SK-N-SH (cell line): ENCODE measurements around the gene TPH1. TPM values are rescaled to one million over a fixed set of nuclear protein-coding genes. Genes with fewer than 3 reads are reported as not detected.

Experiments
- CTCF ChIA-PET: fragments of 300-600, 350-600 bp; formaldehyde crosslinking; extraction: SDS; loops from one replicate; lab custom pipeline; 2021; lab: Yijun Ruan, JAX
- POLR2A ChIA-PET: fragments of 350-600 bp; sonication (Branson Sonifier 250); formaldehyde crosslinking; extraction: SDS; loops from one replicate; lab custom pipeline; 2020; ENCODE audit warnings: antibody characterized with exemption, inconsistent platforms; lab: Yijun Ruan, JAX
- DNase-seq: peaks from one replicate; pipeline ENCODE4 v3.0.0; 2012
- H2AFZ ChIP-seq: fragments of 200-600 bp; sonication (generic); 2 replicates; pipeline ENCODE4 v1.8.1; 2016; ENCODE audit warnings: antibody characterized with exemption, mild to moderate bottlenecking, low read depth
- H3F3A ChIP-seq: fragments of 200-600 bp; sonication (generic); replicated peaks from 2 replicates; pipeline ENCODE3; 2016; ENCODE audit warnings: antibody characterized with exemption, mild to moderate bottlenecking; ENCODE audit not compliant: insufficient read depth
- H3K27ac ChIP-seq, 2 experiments: fragments of 200-500 bp in 1 of 2; fragments of 200-600 bp in 1 of 2; sonication (Bioruptor generic) in 1 of 2; sonication (generic), shearing (Covaris generic) in 1 of 2; 2 replicates each; pipeline versions ENCODE4 v1.5.1 to v1.6.1; 2014 to 2016; ENCODE audit warnings: low read depth in 2 of 2, inconsistent platforms in 1 of 2, low read length in 1 of 2, mild to moderate bottlenecking in 1 of 2, mixed read lengths in 1 of 2
- H3K27me3 ChIP-seq: fragments of 200-600 bp; sonication (generic), shearing (Covaris generic); 2 replicates; pipeline ENCODE4 v1.6.1; 2016; ENCODE audit warnings: mixed run types; ENCODE audit not compliant: insufficient read depth
- H3K36me3 ChIP-seq, 2 experiments: fragments of 200-500 bp in 1 of 2; fragments of 200-600 bp in 1 of 2; sonication (Bioruptor generic) in 1 of 2; sonication (generic) in 1 of 2; replicated peaks in 1 of 2; 2 replicates each; pipeline versions ENCODE3 to v1.5.1; 2014 to 2016; ENCODE audit warnings: low read length in 1 of 2, mild to moderate bottlenecking in 1 of 2; ENCODE audit not compliant: insufficient read depth in 2 of 2, control insufficient read depth in 1 of 2
- H3K4me1 ChIP-seq, 2 experiments: fragments of 200-500 bp in 1 of 2; fragments of 200-600 bp in 1 of 2; sonication (Bioruptor generic) in 1 of 2; sonication (generic), shearing (Covaris generic) in 1 of 2; 2 replicates each; pipeline versions ENCODE4 v1.5.1 to v1.6.1; 2014 to 2016; ENCODE audit warnings: low read depth in 1 of 2, low read length in 1 of 2, mixed run types in 1 of 2; ENCODE audit not compliant: insufficient read depth in 2 of 2, control insufficient read depth in 1 of 2
- H3K4me2 ChIP-seq: fragments of 200-600 bp; sonication (generic), shearing (Covaris generic); 2 replicates; pipeline ENCODE4 v1.6.1; 2017; ENCODE audit warnings: mixed run types
- H3K4me3 ChIP-seq, 2 experiments: fragments of 200-500 bp in 1 of 2; fragments of 200-600 bp in 1 of 2; sonication (Bioruptor generic) in 1 of 2; sonication (generic), shearing (Covaris generic) in 1 of 2; 2 replicates each; pipeline versions ENCODE4 v1.5.1 to v1.8.1; 2014 to 2016; ENCODE audit warnings: low read depth in 2 of 2, inconsistent platforms in 1 of 2, low read length in 1 of 2, mild to moderate bottlenecking in 1 of 2, mixed read lengths in 1 of 2, moderate library complexity in 1 of 2
- H3K79me2 ChIP-seq: fragments of 200-600 bp; sonication (generic); 2 replicates; pipeline ENCODE4 v1.8.1; 2017; ENCODE audit warnings: mild to moderate bottlenecking; ENCODE audit not compliant: insufficient read depth
- H3K9ac ChIP-seq: fragments of 200-600 bp; sonication (generic); 2 replicates; pipeline ENCODE4 v1.6.1; 2017; ENCODE audit warnings: mixed run types
- H3K9me2 ChIP-seq: fragments of 200-600 bp; sonication (generic); 2 replicates; pipeline ENCODE4 v1.6.1; 2017; ENCODE audit warnings: mixed run types
- H3K9me3 ChIP-seq: fragments of 200-600 bp; sonication (generic); 2 replicates; pipeline ENCODE4 v1.6.1; 2017; ENCODE audit warnings: mixed run types, mild to moderate bottlenecking, moderate library complexity
- H4K20me1 ChIP-seq: fragments of 200-600 bp; sonication (generic); 2 replicates; pipeline ENCODE4 v1.6.1; 2017; ENCODE audit warnings: mild to moderate bottlenecking, mixed run types; ENCODE audit not compliant: insufficient read depth
- CHD2 ChIP-seq: fragments of 150-350 bp; IDR thresholded peaks from 2 replicates; pipeline ENCODE4 v1.6.1; 2018; ENCODE audit warnings: low read length; ENCODE audit not compliant: partially characterized antibody
- ELF1 ChIP-seq: IDR thresholded peaks from 2 replicates; pipeline ENCODE4 v1.4.0; 2012
- EP300 ChIP-seq, 2 experiments: IDR thresholded peaks; 2 replicates each; pipeline versions ENCODE4 v1.4.0 to v1.6.1; 2012; ENCODE audit warnings: borderline replicate concordance in 1 of 2, low read depth in 1 of 2, low read length in 1 of 2
- EZH2phosphoT487 ChIP-seq: fragments of 200-600 bp; sonication (generic); IDR thresholded peaks from 2 replicates; pipeline ENCODE4 v1.6.1; 2017; ENCODE audit warnings: low read depth, mixed run types, mild to moderate bottlenecking, antibody characterized with exemption, moderate library complexity, borderline replicate concordance
- FOSL2 ChIP-seq: IDR thresholded peaks from 2 replicates; pipeline ENCODE4 v1.4.0; 2012; ENCODE audit warnings: low read depth, mild to moderate bottlenecking, moderate library complexity, borderline replicate concordance
- FOXJ3 ChIP-seq: sonication (generic); formaldehyde crosslinking; IDR thresholded peaks from 2 replicates; pipeline ENCODE4 v1.5.1; 2020; ENCODE audit warnings: mild to moderate bottlenecking, missing genetic modification reagents
- GATA2 ChIP-seq: sonication (generic); formaldehyde crosslinking; IDR thresholded peaks from 2 replicates; pipeline ENCODE4 v1.5.0; 2020; ENCODE audit warnings: mild to moderate bottlenecking, missing genetic modification reagents
- JUND ChIP-seq: IDR thresholded peaks from 2 replicates; pipeline ENCODE4 v1.4.0; 2012
- MEF2A ChIP-seq: IDR thresholded peaks from 2 replicates; pipeline ENCODE4 v1.4.0; 2012; ENCODE audit warnings: low read depth, borderline replicate concordance
- NRF1 ChIP-seq: IDR thresholded peaks from 2 replicates; pipeline ENCODE4 v1.6.1; 2012; ENCODE audit warnings: low read depth, mild to moderate bottlenecking, low read length
- RCOR1 ChIP-seq: fragments of 150-350 bp; IDR thresholded peaks from 2 replicates; pipeline ENCODE4 v1.6.1; 2017; ENCODE audit warnings: antibody characterized with exemption, low read length
- RFX5 ChIP-seq: IDR thresholded peaks from 2 replicates; pipeline ENCODE4 v1.6.1; 2012; ENCODE audit warnings: mild to moderate bottlenecking, improper control_type of control experiment, low read length
- SMC3 ChIP-seq: IDR thresholded peaks from 2 replicates; pipeline ENCODE4 v1.6.1; 2012; ENCODE audit warnings: low read depth, low read length, improper control_type of control experiment
- TCF12 ChIP-seq: IDR thresholded peaks from 2 replicates; pipeline ENCODE4 v1.4.0; 2012
- YY1 ChIP-seq: IDR thresholded peaks from 2 replicates; pipeline ENCODE4 v1.4.0; 2012; ENCODE audit warnings: low read depth, mild to moderate bottlenecking
- WGBS: methylation state at CpG from one replicate; pipeline ENCODE4 v1.1.6; 2017; ENCODE audit warnings: low lambda C conversion rate; 5-methylcytosine and 5-hydroxymethylcytosine counted together
- polyA plus RNA-seq, 3 experiments: library from polyadenylated mRNA; depleted of rRNA; stranded (reverse); fragments of >200 nt; gene quantifications; 2 replicates each; pipeline ENCODE4 v1.2.3, GENCODE V29; 2012
- TF ChIP-seq, protein P1 (sequence below): IDR thresholded peaks from 2 replicates; pipeline ENCODE4 v1.4.0; 2012; ENCODE audit warnings: low read depth, borderline replicate concordance
- TF ChIP-seq, protein P2 (sequence below): fragments of 200-600 bp; sonication (generic); IDR thresholded peaks from 2 replicates; pipeline ENCODE4 v1.6.1; 2017; ENCODE audit warnings: antibody characterized with exemption, mild to moderate bottlenecking, moderate library complexity
- TF ChIP-seq, protein P3 (sequence below): IDR thresholded peaks from 2 replicates; pipeline ENCODE4 v1.6.1; 2012; ENCODE audit warnings: mild to moderate bottlenecking, low read depth, low read length, moderate library complexity

Gene TPH1
- polyA plus RNA-seq, 1 of the 3 experiments (the other 2 are of a cell fraction) = 0.03 TPM

- 74% methylated on average over 2 of the region's 2 CpGs for WGBS
- Histone ChIP-seq H3K9ac (no peak overlapping the region), H3F3A (no peaks in the 10 kb centered on the region), H3K27ac (no peak overlapping the region), H3K27me3 (no peaks in the 10 kb centered on the region), H3K4me1 (no peaks in the 10 kb centered on the region), H3K4me2 (no peak overlapping the region), H2AFZ (no peak overlapping the region), H3K79me2 (no peaks in the 10 kb centered on the region), H4K20me1 (no peaks in the 10 kb centered on the region), H3K36me3 (no peaks in the 10 kb centered on the region), H3K9me2 (no peaks in the 10 kb centered on the region), H3K9me3 (no peaks in the 10 kb centered on the region), H3K4me3 (no peak overlapping the region)
- ChIA-PET POLR2A (no interaction called here), CTCF (interaction anchor here (1.0 kb wide), 2 partner anchors 21 to 39 kb away, joined by 3 read pairs; partner anchors contain the start of gene TPH1)
- no peak for TF ChIP-seq EP300 (IDR thresholded peaks at IDR 0.05; ENCODE audit: borderline replicate concordance in 1 of 2, low read depth in 1 of 2, low read length in 1 of 2)
- no peak for TF ChIP-seq NRF1
- no peak for TF ChIP-seq RCOR1
- TF ChIP-seq EZH2phosphoT487 = no peak
- TF ChIP-seq TCF12 = no peak
- TF ChIP-seq CHD2 = no peak
- TF ChIP-seq, protein P1, sequence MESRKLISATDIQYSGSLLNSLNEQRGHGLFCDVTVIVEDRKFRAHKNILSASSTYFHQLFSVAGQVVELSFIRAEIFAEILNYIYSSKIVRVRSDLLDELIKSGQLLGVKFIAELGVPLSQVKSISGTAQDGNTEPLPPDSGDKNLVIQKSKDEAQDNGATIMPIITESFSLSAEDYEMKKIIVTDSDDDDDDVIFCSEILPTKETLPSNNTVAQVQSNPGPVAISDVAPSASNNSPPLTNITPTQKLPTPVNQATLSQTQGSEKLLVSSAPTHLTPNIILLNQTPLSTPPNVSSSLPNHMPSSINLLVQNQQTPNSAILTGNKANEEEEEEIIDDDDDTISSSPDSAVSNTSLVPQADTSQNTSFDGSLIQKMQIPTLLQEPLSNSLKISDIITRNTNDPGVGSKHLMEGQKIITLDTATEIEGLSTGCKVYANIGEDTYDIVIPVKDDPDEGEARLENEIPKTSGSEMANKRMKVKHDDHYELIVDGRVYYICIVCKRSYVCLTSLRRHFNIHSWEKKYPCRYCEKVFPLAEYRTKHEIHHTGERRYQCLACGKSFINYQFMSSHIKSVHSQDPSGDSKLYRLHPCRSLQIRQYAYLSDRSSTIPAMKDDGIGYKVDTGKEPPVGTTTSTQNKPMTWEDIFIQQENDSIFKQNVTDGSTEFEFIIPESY = no peak
- no peak for TF ChIP-seq SMC3
- no peak for DNase-seq
Measured at GRCh38 chr11:18067372-18067771, 21.3 kb upstream of the TPH1 start.

GRCh38 chr11:18066626-18067025 is 20.6 kb upstream of the TPH1 start:
- Histone ChIP-seq H3K4me2 (no peak overlapping the region), H3K9ac (no peak overlapping the region), H2AFZ (no peak overlapping the region), H3K9me3 (no peaks in the 10 kb centered on the region), H3K9me2 (no peaks in the 10 kb centered on the region), H3F3A (no peaks in the 10 kb centered on the region), H3K79me2 (no peaks in the 10 kb centered on the region), H3K36me3 (no peaks in the 10 kb centered on the region), H3K27me3 (no peaks in the 10 kb centered on the region), H3K4me3 (no peak overlapping the region), H3K27ac (no peak overlapping the region), H4K20me1 (no peaks in the 10 kb centered on the region), H3K4me1 (no peaks in the 10 kb centered on the region)
- ChIA-PET POLR2A (no interaction called here), CTCF (no interaction called here)
- WGBS = 71% methylated on average over 2 of the region's 2 CpGs
- no peak for DNase-seq
- TF ChIP-seq TCF12 (no peak), EZH2phosphoT487 (no peak), MEF2A (no peak), ELF1 (no peak), FOSL2 (no peak), NRF1 (no peak), FOXJ3 (CRISPR knock-in tag) (no peak), RCOR1 (no peak), RFX5 (no peak), CHD2 (no peak), YY1 (no peak), JUND (no peak), EP300 (IDR thresholded peaks at IDR 0.05; ENCODE audit: borderline replicate concordance in 1 of 2, low read depth in 1 of 2, low read length in 1 of 2) (no peak), GATA2 (CRISPR knock-in tag) (no peak)
- TF ChIP-seq, protein P2, sequence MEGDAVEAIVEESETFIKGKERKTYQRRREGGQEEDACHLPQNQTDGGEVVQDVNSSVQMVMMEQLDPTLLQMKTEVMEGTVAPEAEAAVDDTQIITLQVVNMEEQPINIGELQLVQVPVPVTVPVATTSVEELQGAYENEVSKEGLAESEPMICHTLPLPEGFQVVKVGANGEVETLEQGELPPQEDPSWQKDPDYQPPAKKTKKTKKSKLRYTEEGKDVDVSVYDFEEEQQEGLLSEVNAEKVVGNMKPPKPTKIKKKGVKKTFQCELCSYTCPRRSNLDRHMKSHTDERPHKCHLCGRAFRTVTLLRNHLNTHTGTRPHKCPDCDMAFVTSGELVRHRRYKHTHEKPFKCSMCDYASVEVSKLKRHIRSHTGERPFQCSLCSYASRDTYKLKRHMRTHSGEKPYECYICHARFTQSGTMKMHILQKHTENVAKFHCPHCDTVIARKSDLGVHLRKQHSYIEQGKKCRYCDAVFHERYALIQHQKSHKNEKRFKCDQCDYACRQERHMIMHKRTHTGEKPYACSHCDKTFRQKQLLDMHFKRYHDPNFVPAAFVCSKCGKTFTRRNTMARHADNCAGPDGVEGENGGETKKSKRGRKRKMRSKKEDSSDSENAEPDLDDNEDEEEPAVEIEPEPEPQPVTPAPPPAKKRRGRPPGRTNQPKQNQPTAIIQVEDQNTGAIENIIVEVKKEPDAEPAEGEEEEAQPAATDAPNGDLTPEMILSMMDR = no peak
- TF ChIP-seq, protein P1 = no peak
- TF ChIP-seq, protein P3, sequence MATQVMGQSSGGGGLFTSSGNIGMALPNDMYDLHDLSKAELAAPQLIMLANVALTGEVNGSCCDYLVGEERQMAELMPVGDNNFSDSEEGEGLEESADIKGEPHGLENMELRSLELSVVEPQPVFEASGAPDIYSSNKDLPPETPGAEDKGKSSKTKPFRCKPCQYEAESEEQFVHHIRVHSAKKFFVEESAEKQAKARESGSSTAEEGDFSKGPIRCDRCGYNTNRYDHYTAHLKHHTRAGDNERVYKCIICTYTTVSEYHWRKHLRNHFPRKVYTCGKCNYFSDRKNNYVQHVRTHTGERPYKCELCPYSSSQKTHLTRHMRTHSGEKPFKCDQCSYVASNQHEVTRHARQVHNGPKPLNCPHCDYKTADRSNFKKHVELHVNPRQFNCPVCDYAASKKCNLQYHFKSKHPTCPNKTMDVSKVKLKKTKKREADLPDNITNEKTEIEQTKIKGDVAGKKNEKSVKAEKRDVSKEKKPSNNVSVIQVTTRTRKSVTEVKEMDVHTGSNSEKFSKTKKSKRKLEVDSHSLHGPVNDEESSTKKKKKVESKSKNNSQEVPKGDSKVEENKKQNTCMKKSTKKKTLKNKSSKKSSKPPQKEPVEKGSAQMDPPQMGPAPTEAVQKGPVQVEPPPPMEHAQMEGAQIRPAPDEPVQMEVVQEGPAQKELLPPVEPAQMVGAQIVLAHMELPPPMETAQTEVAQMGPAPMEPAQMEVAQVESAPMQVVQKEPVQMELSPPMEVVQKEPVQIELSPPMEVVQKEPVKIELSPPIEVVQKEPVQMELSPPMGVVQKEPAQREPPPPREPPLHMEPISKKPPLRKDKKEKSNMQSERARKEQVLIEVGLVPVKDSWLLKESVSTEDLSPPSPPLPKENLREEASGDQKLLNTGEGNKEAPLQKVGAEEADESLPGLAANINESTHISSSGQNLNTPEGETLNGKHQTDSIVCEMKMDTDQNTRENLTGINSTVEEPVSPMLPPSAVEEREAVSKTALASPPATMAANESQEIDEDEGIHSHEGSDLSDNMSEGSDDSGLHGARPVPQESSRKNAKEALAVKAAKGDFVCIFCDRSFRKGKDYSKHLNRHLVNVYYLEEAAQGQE = no peak
